ENCODE measurements around the gene RCOR1.

- TF ChIP-seq POLR2A (IDR thresholded peaks at IDR 0.05) = no peak
- no peak for TF ChIP-seq CTCF (IDR thresholded peaks at IDR 0.05)
- no peak for TF ChIP-seq POLR2AphosphoS5 (IDR thresholded peaks at IDR 0.05)
Measured at GRCh38 chr14:102571043-102571442, 21.4 kb upstream of the RCOR1 start.

Data from upper lobe of left lung (tissue), 4 donors.